HG02870 (cell line): ENCODE results near the gene ARCN1.

Experiments used
- ATAC-seq: cut with Tn5 transposase; IDR thresholded peaks from one replicate; pipeline ENCODE4 v1.9.1; 2021; ENCODE audit warnings: mild to moderate bottlenecking, moderate library complexity; ENCODE audit not compliant: unreplicated experiment

Gene ARCN1

DNA sequence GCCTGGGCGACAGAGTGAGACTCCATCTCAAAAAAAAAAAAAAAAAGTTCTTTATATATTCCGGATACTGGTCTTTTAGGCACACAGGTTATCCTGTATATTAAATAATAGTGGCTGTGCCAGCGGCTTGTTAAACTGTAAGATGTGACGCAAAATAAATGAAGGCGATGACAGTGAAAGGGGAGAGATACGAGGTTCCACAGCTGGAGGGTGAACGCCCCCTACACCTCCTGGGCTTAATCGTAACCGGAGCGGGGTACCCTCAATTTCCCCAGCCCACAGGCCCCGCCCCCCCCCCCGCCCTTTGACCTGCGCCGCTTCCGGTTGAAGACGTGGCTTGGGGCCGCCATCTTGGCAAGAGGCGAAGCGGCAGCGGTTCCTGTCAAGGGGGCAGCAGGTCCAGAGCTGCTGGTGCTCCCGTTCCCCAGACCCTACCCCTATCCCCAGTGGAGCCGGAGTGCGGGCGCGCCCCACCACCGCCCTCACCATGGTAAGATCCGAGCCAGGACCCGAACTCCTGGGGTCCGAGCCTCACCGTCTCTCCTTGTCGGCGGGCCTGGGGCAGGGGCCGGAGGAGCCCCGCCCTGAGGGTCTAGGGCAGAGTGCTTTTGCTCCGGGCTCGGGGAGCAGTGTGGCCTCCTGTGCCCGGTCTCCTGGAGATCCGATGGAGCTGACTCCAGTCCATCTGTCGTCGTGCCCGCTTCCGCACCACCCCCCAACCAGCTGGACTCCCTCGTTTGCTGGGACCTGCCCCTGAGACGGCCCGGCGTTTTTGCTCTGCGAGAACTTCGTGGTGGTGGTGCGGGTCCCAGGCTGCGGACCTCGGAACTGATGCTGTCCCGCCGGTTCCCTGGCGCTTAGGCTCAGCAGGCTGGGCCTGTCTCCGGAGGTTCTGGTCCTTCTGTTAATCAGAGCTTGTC, at the start of gene ARCN1:
ARCN1 (plus strand) TSS at position 349 of the 920 bp plus-strand sequence; CDS start at position 488, 139 bp downstream.
- ATAC-seq, result peak; percentile 51

DNA sequence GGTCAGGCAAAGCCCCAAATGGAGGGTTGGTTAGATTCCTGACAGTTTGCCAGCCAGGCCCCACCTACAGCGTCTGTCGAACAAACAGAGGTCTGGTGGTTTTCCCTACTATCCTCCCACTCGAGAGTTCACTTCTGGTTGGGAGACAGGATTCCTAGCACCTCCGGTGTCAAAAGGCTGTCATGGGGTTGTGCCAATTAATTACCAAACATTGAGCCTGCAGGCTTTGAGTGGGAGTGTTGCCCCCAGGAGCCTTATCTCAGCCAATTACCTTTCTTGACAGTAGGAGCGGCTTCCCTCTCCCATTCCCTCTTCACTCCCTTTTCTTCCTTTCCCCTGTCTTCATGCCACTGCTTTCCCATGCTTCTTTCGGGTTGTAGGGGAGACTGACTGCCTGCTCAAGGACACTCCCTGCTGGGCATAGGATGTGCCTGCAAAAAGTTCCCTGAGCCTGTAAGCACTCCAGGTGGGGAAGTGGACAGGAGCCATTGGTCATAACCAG, 49.6 kb upstream of the ARCN1 start:
- ATAC-seq, result no peak

DNA sequence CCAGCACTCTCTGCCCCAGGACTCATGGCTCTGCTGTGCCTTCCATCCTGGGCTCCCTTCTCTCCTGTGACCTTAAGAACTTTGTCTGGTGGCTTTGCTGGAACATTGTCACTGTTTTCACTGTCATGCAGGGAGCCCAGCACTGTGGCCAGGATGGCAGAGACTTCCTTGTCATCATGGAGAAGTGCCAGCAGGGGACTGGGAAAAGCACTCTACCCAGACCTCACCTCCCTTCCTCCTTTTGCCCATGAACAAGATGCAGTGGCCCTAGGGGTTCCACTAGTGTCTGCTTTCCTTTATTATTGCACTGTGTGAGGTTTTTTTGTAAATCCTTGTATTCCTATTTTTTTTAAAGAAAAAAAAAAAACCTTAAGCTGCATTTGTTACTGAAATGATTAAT, 47.9 kb upstream of the ARCN1 start:
- no peak for ATAC-seq

DNA sequence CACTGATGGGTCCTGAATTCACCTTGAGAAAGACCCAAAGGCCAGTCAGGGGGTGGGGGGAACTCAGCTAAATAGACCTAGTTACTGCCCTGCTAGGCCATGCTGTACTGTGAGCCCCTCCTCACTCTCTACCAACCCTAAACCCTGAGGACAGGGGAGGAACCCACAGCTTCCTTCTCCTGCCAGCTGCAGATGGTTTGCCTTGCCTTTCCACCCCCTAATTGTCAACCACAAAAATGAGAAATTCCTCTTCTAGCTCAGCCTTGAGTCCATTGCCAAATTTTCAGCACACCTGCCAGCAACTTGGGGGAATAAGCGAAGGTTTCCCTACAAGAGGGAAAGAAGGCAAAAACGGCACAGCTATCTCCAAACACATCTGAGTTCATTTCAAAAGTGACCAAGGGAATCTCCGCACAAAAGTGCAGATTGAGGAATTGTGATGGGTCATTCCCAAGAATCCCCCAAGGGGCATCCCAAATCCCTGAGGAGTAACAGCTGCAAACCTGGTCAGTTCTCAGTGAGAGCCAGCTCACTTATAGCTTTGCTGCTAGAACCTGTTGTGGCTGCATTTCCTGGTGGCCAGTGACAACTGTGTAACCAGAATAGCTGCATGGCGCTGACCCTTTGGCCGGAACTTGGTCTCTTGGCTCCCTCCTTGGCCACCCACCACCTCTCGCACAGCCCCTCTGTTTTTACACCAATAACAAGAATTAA, 47.3 kb upstream of the ARCN1 start:
- ATAC-seq, result no peak

DNA sequence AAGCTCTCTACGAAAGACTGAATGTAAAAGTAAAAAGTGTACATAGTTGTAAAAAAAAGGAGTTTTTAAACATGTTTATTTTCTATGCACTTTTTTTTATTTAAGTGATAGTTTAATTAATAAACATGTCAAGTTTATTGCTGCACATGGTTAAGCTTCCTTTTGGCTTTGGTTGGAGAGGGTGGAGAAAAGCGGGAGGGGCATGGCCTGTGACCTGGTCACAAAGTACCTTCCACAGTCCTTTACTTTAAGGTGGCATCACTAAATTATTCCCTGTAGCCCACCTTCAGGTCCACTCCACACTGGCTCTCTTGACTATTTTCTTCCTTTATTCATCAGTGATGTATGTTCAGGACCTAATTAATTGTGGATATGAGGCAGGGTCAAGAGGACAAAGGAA, 45.5 kb upstream of the ARCN1 start:
- no peak for ATAC-seq

DNA sequence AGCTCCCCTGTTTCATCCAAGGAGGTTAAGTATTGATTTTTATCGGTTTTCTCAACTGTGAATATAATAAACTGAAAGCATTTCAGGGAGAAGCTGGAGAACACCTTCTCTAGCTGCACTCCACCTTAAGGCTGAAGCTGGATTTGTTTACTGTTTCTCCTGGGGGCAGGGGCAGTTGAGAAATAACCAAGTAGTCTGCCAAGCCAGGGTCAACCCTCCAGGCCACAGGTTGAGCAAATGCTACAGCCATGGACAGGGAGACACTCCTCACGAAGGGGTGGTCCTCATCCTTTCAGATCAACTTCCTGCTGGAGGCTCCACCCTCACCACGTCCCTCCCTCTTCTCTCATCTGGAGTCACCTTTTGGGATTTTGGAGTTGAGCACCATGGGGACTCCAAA, 45.1 kb upstream of the ARCN1 start, which contains the start of gene TTC36:
TTC36 (plus strand) TSS at position 366 of the 400 bp plus-strand sequence; CDS start at position 387, 21 bp downstream.
- no peak for ATAC-seq

DNA sequence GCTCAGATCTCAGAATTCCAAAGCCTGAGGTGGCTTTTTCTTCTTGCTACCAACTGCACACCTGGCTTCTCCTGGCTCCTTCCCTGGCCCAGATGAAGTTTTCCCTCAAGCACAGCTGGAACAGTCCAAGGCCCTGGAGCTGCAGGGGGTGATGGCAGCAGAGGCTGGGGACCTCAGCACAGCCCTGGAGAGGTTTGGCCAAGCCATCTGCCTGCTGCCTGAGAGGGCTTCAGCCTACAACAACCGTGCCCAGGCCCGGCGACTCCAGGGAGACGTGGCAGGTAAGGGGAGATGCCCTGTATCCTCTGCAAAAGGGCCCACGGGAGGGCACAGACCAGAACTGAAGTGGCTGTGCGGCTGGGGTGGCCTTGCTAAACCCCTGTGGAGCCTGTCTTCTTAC, 43.7 kb upstream of the ARCN1 start:
- no peak for ATAC-seq

DNA sequence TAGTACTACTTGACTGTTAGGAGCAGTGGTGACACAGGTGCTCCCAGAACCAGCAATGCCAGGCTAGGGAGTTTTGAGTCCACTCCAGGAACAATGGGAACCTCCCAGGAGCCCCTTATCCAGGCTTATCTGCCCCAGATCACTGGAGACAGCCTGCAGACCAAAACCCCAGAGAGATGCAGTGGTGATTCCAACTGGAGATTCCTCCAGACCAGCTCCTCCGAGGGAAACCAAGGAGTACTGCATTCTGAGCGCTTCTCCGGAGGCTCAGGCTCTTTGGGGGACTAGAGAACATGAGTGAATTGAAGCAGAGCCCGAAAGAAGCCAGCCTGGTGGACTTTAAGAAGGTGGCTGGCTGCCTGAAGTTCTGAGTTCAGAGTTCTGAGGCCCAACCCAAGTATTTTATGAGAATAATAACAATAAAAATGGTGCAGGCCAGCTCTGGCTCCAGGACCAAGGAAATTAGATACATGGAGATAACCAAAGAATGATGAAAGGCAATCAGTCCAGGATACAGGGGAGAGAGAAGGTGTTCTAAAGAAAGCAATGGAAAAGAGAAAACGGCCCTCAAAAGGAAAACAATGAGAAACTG, 42.5 kb upstream of the ARCN1 start:
- no peak for ATAC-seq

DNA sequence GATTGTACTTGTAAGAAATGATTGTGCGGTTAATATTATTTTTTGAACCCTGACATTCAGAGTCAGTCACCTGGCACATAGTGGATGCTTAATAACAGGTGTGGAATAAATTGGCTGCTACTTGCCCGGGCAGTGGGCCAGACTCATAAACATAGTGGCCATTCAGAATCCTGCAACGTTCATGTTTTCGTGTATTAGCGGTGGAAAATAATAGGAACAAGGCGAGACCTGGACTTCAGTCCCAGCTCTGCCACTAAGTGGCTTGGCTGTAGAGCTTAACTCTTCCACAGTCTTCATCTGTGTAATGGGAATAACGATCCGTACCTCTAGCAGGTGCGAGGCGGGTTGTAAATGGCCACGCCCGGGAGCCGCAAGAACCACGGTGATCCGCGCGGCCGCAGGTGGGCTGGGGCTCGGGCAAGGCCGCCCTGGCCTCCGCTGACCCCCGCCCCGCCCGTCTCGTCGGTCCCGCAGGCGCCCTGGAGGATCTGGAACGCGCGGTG, 42.0 kb upstream of the ARCN1 start:
- ATAC-seq, result no peak

DNA sequence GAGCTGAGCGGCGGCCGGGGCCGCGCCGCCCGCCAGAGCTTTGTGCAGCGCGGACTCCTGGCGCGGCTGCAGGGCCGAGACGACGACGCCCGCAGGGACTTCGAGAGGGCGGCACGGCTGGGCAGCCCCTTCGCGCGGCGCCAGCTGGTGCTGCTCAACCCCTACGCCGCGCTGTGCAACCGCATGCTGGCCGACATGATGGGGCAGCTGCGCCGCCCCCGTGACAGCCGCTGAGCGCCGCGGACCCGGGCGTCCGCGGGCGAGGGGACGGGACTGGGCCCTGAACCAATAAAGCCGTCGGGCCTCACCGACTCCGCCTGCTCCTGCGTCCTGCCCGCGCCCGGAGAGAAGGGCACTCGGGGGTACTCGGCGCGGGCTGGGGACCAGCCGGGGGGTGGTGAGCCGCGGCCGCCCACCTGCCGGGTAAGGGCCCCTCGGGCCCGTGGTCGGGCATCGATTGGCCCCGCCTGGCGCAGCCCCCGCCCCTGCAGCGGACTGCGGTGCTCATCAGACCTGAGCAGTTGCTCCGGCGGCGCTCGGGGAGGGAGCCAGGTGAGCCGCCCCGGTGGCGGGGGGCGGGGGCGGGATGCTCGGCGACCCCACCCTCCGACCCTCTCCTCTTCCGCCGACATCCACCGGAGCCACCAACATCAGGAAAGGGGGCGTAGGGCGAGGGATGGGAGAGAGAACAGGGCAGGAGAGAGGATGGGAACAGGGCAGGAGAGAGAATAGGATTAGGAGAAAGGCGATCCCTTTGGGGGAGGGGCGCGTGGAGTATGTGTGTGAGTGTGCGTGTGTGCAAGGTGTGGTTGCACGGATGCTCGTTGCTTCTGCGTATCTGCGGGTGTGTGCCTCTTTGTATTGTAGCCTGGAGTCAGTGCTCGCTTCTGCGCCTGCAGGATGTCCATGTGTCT, 41.3 kb upstream of the ARCN1 start, which contains the start of gene TMEM25:
TMEM25 (plus strand) TSS at position 510 of the 914 bp plus-strand sequence. CDS start 610 bp downstream, outside the sequence.
- peak; percentile 59 for ATAC-seq

DNA sequence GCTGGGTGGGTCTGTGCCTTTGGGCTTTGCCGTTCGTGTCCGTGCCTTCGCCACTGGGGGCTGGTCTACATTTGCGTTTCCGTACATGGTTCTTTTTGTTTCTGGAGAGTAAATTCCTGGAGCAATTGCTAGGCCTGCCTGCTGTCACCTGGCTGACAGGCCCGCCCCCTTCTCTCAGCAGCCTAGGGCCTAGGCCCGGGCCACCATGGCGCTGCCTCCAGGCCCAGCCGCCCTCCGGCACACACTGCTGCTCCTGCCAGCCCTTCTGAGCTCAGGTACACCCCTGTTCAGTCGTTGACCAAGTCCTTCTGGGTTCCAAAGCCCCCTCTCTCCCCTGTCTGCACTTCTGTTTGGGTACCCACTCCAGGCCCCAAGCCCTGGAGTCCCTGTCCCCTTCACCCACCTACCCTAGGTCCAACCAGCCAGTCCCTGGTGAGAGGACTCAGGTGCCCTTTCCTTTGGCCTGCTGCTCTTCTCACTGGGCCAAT, 40.6 kb upstream of the ARCN1 start:
- ATAC-seq, result no peak

DNA sequence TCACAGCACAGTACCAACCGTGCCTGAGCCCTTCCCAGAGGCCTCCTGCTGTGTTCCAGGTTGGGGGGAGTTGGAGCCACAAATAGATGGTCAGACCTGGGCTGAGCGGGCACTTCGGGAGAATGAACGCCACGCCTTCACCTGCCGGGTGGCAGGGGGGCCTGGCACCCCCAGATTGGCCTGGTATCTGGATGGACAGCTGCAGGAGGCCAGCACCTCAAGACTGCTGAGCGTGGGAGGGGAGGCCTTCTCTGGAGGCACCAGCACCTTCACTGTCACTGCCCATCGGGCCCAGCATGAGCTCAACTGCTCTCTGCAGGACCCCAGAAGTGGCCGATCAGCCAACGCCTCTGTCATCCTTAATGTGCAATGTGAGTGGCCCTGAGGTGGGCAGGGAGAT, 40.1 kb upstream of the ARCN1 start:
- ATAC-seq, result no peak

DNA sequence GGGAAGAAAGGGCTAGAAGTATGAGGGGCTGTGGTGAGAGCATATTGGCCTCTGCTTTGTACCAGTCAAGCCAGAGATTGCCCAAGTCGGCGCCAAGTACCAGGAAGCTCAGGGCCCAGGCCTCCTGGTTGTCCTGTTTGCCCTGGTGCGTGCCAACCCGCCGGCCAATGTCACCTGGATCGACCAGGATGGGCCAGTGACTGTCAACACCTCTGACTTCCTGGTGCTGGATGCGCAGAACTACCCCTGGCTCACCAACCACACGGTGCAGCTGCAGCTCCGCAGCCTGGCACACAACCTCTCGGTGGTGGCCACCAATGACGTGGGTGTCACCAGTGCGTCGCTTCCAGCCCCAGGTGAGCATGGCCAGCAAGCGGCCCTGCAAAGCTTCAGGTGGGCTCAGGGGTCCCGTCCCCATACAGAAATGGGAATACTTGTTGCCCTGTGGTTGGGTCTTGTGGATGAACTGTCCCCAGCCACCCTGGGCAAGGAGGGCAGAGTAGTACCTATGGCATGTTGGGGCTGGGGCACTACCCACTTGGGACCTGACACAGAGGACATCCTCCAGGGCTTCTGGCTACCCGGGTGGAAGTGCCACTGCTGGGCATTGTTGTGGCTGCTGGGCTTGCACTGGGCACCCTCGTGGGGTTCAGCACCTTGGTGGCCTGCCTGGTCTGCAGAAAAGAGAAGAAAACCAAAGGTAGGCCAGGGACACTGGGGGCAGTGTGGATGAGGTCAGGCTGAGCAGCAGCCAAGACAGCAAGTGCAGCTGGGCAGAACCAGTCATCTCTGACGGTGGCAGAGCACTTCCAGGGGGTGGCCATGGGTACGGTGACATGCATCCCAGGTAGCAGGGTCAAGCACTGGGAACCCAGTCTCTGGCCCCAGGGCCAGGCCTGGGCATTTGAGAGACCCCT, 39.1 kb upstream of the ARCN1 start:
- ATAC-seq, result no peak

DNA sequence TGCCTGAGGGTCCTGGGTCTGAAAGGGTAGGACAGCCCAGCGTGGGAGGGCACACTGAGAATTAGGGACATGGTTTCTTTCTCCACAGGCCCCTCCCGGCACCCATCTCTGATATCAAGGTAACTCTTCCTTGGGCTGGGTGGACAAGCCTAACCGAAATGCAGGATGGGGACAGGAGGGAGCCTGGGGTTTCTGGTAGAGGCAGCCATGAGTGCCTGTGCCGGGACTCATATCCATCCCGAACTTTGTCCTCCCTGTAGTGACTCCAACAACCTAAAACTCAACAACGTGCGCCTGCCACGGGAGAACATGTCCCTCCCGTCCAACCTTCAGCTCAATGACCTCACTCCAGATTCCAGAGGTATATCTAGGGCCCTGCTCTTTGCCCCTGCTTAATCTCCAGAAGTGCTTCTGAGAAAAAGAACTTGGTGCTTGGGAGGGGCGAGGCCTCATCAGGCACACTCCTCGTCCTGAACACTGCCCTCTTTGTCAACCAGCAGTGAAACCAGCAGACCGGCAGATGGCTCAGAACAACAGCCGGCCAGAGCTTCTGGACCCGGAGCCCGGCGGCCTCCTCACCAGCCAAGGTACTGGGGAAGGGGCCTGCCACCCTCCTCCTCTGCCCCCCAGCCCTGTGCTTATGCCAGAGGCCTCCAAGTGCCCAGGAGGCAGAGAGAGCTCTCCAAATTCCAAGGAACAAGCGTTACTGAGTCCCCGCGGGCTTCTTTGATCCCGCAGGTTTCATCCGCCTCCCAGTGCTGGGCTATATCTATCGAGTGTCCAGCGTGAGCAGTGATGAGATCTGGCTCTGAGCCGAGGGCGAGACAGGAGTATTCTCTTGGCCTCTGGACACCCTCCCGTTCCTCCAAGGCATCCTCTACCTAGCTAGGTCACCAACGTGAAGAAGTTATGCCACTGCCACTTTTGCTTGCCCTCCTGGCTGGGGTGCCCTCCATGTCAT, 38.2 kb upstream of the ARCN1 start:
- ATAC-seq, result no peak

DNA sequence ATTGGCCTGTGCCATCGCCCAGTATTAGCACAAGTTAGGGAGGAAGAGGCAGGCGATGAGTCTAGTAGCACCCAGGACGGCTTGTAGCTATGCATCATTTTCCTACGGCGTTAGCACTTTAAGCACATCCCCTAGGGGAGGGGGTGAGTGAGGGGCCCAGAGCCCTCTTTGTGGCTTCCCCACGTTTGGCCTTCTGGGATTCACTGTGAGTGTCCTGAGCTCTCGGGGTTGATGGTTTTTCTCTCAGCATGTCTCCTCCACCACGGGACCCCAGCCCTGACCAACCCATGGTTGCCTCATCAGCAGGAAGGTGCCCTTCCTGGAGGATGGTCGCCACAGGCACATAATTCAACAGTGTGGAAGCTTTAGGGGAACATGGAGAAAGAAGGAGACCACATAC, 36.9 kb upstream of the ARCN1 start:
- no peak for ATAC-seq

DNA sequence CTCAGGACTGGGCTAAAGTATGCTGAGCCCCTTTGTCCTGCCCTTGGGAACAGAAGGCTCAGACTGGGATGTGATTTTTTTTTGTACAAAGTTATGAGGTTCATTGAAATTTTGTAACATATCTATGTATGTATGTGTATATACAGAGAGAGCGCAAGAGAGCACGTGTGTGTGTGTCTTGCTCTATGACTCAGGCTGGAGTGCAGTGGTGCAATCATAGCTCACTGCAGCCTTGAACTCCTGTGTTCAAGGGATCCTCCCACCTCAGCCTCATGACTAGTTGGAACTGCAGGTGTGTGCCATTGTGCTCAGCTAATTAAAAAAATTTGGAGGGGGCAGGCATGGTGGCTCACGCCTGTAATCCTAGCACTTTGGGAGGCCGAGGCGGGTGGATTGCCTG, 35.5 kb upstream of the ARCN1 start:
- no peak for ATAC-seq

DNA sequence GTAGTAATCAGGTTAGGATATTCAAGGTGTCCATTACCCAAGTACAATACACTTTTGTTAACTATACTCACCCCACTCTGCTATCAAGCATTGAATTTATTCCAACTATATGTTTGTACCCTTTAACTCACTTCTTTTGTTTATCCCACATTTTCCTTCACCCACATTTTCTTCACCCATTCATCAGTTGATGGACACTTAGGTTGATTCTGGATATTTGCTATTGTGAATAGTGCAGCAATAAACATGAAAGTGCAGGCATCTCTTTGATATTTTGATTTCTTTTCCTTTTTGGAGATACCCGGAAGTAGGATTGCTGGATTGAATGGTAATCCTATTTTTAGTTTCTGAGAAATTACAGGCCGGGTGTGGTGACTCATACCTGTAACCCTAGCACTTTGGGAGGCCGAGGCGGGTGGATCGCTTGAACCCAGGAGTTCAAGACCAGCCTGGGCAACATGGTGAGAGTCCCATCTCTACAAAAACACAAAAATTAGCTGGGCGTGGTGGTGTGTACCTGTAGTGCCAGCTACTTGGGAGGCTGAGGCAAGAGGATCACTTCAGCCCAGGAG, 34.7 kb upstream of the ARCN1 start:
- ATAC-seq, result no peak
